Esophagus (tissue), 2 donors: ENCODE data around the gene IL27RA. TPM values are rescaled to one million over a fixed set of nuclear protein-coding genes. Genes with fewer than 3 reads are reported as not detected.

ENCODE experiments used
- H3K27ac ChIP-seq, 2 donors: one replicate each; pipeline ENCODE4 v1.5.1; 2013; ENCODE audit warnings: low read depth in 2 of 2, mild to moderate bottlenecking in 2 of 2, inconsistent platforms in 1 of 2, low read length in 1 of 2, moderate library complexity in 1 of 2
- H3K27me3 ChIP-seq, 2 donors: one replicate each; pipeline ENCODE4 v1.6.1; 2013; ENCODE audit warnings: low read length in 2 of 2, control low read depth in 1 of 2, mild to moderate bottlenecking in 1 of 2; ENCODE audit not compliant: insufficient read depth in 2 of 2, control insufficient read depth in 1 of 2
- H3K36me3 ChIP-seq, 2 donors: one replicate each; pipeline ENCODE4 v1.6.1; 2013; ENCODE audit warnings: low read length in 1 of 2; ENCODE audit not compliant: control insufficient read depth in 2 of 2, insufficient read depth in 2 of 2
- H3K4me1 ChIP-seq, 2 donors: one replicate each; pipeline ENCODE4 v1.6.1; 2013; ENCODE audit warnings: low read length in 1 of 2; ENCODE audit not compliant: control insufficient read depth in 2 of 2, insufficient read depth in 2 of 2
- H3K4me3 ChIP-seq, 2 donors: one replicate each; pipeline ENCODE4 v1.5.1; 2013; ENCODE audit warnings: low read length in 2 of 2, mild to moderate bottlenecking in 2 of 2, low read depth in 1 of 2, moderate library complexity in 1 of 2
- H3K9me3 ChIP-seq, 2 donors: one replicate each; pipeline ENCODE4 v1.6.1; 2013; ENCODE audit warnings: mild to moderate bottlenecking in 2 of 2, low read depth in 1 of 2, low read length in 1 of 2, moderate library complexity in 1 of 2; ENCODE audit not compliant: control insufficient read depth in 2 of 2, insufficient read depth in 1 of 2
- WGBS, 2 donors: extraction: QIAGEN DNeasy Blood & Tissue Kit; methylation state at CpG; one replicate each; pipeline ENCODE4 v1.1.7; 2013; 5-methylcytosine and 5-hydroxymethylcytosine counted together
- polyA plus RNA-seq, 2 donors: library from polyadenylated mRNA; stranded (reverse); fragments of 200-250 nt; gene quantifications; one replicate each; pipeline ENCODE4 v1.2.3, GENCODE V29; 2013
- donor health status: healthy with polysubstance abuse.
- donor health status: Bipolar disorder and iron deficiency.

IL27RA gene
- polyA plus RNA-seq, 2 donors: 1.3 to 2.3 TPM

- peaks cover 0 to 5% of the 10 kb centered on the region in 2 donors for H3K9me3 ChIP-seq
- no peaks in the 10 kb centered on the region for H3K27me3 ChIP-seq
- H3K36me3 ChIP-seq: peaks cover 0 to 13% of the 10 kb centered on the region in 2 donors
- 2% methylated on average over 55 of the region's 65 CpGs; no CpG with 5 or more reads in 1 of the 2 donors for WGBS, 2 donors
- peak within 1 kb of the TSS; percentile 70 to 74 for H3K4me3 ChIP-seq
- H3K4me1 ChIP-seq: no peaks in the 10 kb centered on the region
- peak within 1 kb of the TSS; percentile 93 for H3K27ac ChIP-seq
Observed at GRCh38 chr19:14090509-14091080, 59.0 kb downstream of the IL27RA start, which contains the start of gene SAMD1. Gene SAMD1 (minus strand): TSS chr19:14090751.

GRCh38 chr19:14091081-14091812 lies 59.7 kb downstream of the IL27RA start:
- Histone ChIP-seq H3K4me1 (no peaks in the 10 kb centered on the region), H3K27ac (peak overlapping the region; percentile 93)
- 0 to 1% methylated on average over 33 to 72 of the region's 72 CpGs for WGBS, 2 donors

GRCh38 chr19:14091813-14092462 lies 60.4 kb downstream of the IL27RA start:
- Histone ChIP-seq H3K36me3 (peaks cover under 1 to 20% of the 10 kb centered on the region in 2 donors), H3K27ac (peak overlapping the region; percentile 93), H3K9me3 (peaks cover 0 to 5% of the 10 kb centered on the region in 2 donors), H3K4me3 (peak overlapping the region; percentile 70 to 74), H3K27me3 (no peaks in the 10 kb centered on the region), H3K4me1 (no peaks in the 10 kb centered on the region)
- 13 to 18% methylated on average over 15 of the region's 15 CpGs for WGBS, 2 donors

More at GRCh38 chr19:14091081-14091812, 59.7 kb downstream of the IL27RA start:
- Histone ChIP-seq H3K9me3 (peaks cover 0 to 5% of the 10 kb centered on the region in 2 donors), H3K4me3 (peak overlapping the region; percentile 70 to 74), H3K27me3 (no peaks in the 10 kb centered on the region), H3K36me3 (peaks cover 0 to 13% of the 10 kb centered on the region in 2 donors)

GRCh38 chr19:14093117-14093823 lies 61.7 kb downstream of the IL27RA start:
- 95% methylated on average over 9 of the region's 9 CpGs for WGBS, 2 donors

GRCh38 chr19:14094854-14095253 lies 63.3 kb downstream of the IL27RA start:
- Histone ChIP-seq H3K9me3 (peaks cover 0 to 5% of the 10 kb centered on the region in 2 donors), H3K36me3 (peaks cover 4 to 17% of the 10 kb centered on the region in 2 donors), H3K27me3 (no peaks in the 10 kb centered on the region), H3K4me3 (no peak overlapping the region), H3K27ac (no peak overlapping the region), H3K4me1 (no peaks in the 10 kb centered on the region)
- WGBS, 2 donors: 82 to 87% methylated on average over 7 of the region's 7 CpGs

More at GRCh38 chr19:14093117-14093823, 61.7 kb downstream of the IL27RA start:
- Histone ChIP-seq H3K4me1 (no peaks in the 10 kb centered on the region), H3K36me3 (peaks cover 4 to 25% of the 10 kb centered on the region in 2 donors), H3K27me3 (no peaks in the 10 kb centered on the region), H3K4me3 (no peak overlapping the region), H3K27ac (no peak overlapping the region), H3K9me3 (peaks cover 0 to 5% of the 10 kb centered on the region in 2 donors)

- WGBS, 2 donors: 93 to 95% methylated on average over 11 of the region's 11 CpGs
- Histone ChIP-seq H3K4me1 (no peaks in the 10 kb centered on the region), H3K36me3 (peaks cover 8 to 23% of the 10 kb centered on the region in 2 donors), H3K9me3 (peaks cover 0 to 5% of the 10 kb centered on the region in 2 donors), H3K27ac (no peak overlapping the region), H3K4me3 (no peak overlapping the region), H3K27me3 (no peaks in the 10 kb centered on the region)
Observed at GRCh38 chr19:14096272-14096992, 64.9 kb downstream of the IL27RA start.

GRCh38 chr19:14097532-14098151 lies 66.1 kb downstream of the IL27RA start:
- Histone ChIP-seq H3K36me3 (peaks cover 8 to 27% of the 10 kb centered on the region in 2 donors), H3K27me3 (no peaks in the 10 kb centered on the region), H3K9me3 (peaks cover 0 to 5% of the 10 kb centered on the region in 2 donors), H3K4me3 (no peak overlapping the region), H3K4me1 (no peaks in the 10 kb centered on the region), H3K27ac (no peak overlapping the region)
- 83 to 85% methylated on average over 21 of the region's 21 CpGs for WGBS, 2 donors

GRCh38 chr19:14101003-14101545 lies 69.5 kb downstream of the IL27RA start:
- Histone ChIP-seq H3K27ac (no peak overlapping the region), H3K36me3 (peaks cover 11 to 35% of the 10 kb centered on the region in 2 donors), H3K4me3 (no peak overlapping the region), H3K4me1 (no peaks in the 10 kb centered on the region), H3K9me3 (no peaks in the 10 kb centered on the region), H3K27me3 (no peaks in the 10 kb centered on the region)
- WGBS, 2 donors: 96% methylated on average over 6 of the region's 6 CpGs
